Measurements from ENCODE around the gene SATB1. TPM values are rescaled to one million over a fixed set of nuclear protein-coding genes. Genes with fewer than 3 reads are reported as not detected.

Gene SATB1
- total RNA-seq, 1 donor from 2014 or later = 30.2 TPM

- Histone ChIP-seq H3K36me3 (no peaks in the 10 kb centered on the region), H3K27ac (no peak overlapping the region), H3K4me3 (no peak overlapping the region), H3K4me1 (peaks cover 9% of the 10 kb centered on the region), H3K27me3 (ENCODE audit: low read depth) (peaks cover 7% of the 10 kb centered on the region), H3K9me3 (no peaks in the 10 kb centered on the region)
- DNase-seq (no peak), ATAC-seq (no peak)
- no peak for TF ChIP-seq CTCF (IDR thresholded peaks at IDR 0.05)
- intact Hi-C loops (cut with DNase I) = no loop called here
Measured at GRCh38 chr3:18428991-18429745, 4.0 kb upstream of the SATB1 start.

DNA sequence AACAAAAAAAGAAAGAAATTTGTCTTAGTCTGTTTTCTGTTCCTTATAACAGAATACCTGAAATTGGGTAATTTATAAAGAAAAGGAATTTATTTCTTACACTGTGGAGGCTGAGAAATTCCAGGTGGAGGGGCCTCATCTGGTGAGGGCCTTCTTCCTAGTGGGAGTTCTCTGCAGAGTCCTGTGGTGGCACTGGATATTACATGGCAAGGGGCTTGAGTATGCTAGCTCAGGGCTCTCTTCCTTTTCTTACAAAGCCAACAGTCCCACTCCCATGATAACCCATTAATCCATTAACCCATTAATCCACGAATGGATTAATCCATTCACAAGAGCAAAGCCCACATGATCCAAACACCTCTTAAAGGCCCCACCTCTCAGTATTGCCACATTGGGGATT, 2.9 kb upstream of the SATB1 start:
- no peaks in the 10 kb centered on the region for H3K36me3 ChIP-seq
- H3K4me1 ChIP-seq = peaks cover 13% of the 10 kb centered on the region
- no peak for TF ChIP-seq CTCF (IDR thresholded peaks at IDR 0.05)
- H3K27me3 ChIP-seq (ENCODE audit: low read depth) = no peaks in the 10 kb centered on the region
- H3K4me3 ChIP-seq = no peak overlapping the region
- no peak overlapping the region for H3K27ac ChIP-seq
- ATAC-seq (no peak), DNase-seq (no peak)
- no peaks in the 10 kb centered on the region for H3K9me3 ChIP-seq
- intact Hi-C loops (cut with DNase I) = no loop called here

DNA sequence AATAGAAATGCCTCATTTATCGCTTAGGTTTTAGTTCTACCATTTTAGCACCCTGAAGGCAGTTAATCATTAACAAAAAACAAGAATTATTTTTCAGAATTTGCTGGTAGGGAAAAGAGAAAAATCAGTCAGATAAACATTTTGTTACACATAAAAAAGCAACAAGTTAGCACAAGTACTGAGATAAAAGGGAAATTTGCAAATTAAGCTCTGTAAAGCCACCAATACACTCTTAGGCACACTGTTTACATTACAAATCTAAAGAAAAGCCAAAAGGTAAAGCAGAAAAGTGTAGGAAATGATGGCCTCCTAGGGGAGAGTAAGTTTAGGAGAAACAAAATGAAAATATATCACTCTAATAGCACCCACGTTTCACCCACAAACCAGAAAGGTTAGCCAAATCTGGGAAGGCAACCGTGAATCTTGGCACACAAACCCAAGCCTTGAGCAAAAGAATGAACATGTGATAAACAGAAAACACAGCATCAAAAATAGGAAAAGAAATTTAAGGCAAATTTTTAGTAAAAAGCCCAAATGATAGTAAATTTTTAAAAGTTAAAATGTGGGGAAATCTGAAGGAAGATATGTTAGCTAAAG, 1.6 kb upstream of the SATB1 start:
- H3K36me3 ChIP-seq = no peaks in the 10 kb centered on the region
- DNase-seq = no peak
- TF ChIP-seq CTCF (IDR thresholded peaks at IDR 0.05) = no peak
- peak overlapping the region; percentile 80 for H3K4me3 ChIP-seq
- H3K9me3 ChIP-seq = no peaks in the 10 kb centered on the region
- no peaks in the 10 kb centered on the region for H3K27me3 ChIP-seq (ENCODE audit: low read depth)
- intact Hi-C loops (cut with DNase I) = no loop called here
- no peak overlapping the region for H3K27ac ChIP-seq
- ATAC-seq = no peak
- peaks cover 24% of the 10 kb centered on the region for H3K4me1 ChIP-seq

GRCh38 chr3:18425641-18426257, 610 bp upstream of the SATB1 start:
- Histone ChIP-seq H3K27me3 (ENCODE audit: low read depth) (no peaks in the 10 kb centered on the region), H3K9me3 (no peaks in the 10 kb centered on the region), H3K4me3 (peak overlapping the region; percentile 80), H3K27ac (peak overlapping the region; percentile 86), H3K36me3 (no peaks in the 10 kb centered on the region), H3K4me1 (peaks cover 24% of the 10 kb centered on the region)
- peak; percentile 75 for DNase-seq
- intact Hi-C loops (cut with DNase I) = no loop called here
- no peak for TF ChIP-seq CTCF (IDR thresholded peaks at IDR 0.05)
- ATAC-seq = peak; percentile 84 to 88

GRCh38 chr3:18424213-18424728, 868 bp downstream of the SATB1 start:
- peak; percentile 3 to 11 for ATAC-seq
- Histone ChIP-seq H3K27me3 (ENCODE audit: low read depth) (no peaks in the 10 kb centered on the region), H3K27ac (peak overlapping the region; percentile 86), H3K4me3 (peak overlapping the region; percentile 80), H3K4me1 (peaks cover 24% of the 10 kb centered on the region), H3K36me3 (no peaks in the 10 kb centered on the region), H3K9me3 (no peaks in the 10 kb centered on the region)
- no peak for TF ChIP-seq CTCF (IDR thresholded peaks at IDR 0.05)
- intact Hi-C loops (cut with DNase I) = no loop called here
- DNase-seq = peak; percentile 50
